Cardiac fibroblast (primary cell): ENCODE measurements around the gene APOE.

Experiments
- DNase-seq, 2 donors: peaks; one replicate each; pipeline versions ENCODE4 v3.0.0 to v3.0.0-alpha.2; 2010; ENCODE audit warnings: low read depth in 2 of 2
- H3K4me3 ChIP-seq, 2 donors: replicated peaks in 1 of 2; 1 replicate in 1 of 2; 2 replicates in 1 of 2; pipeline ENCODE4 v1.5.1; 2011; ENCODE audit warnings: low read depth in 2 of 2, low read length in 2 of 2, mild to moderate bottlenecking in 2 of 2, moderate library complexity in 1 of 2
- CTCF ChIP-seq: IDR thresholded peaks from one replicate; pipeline ENCODE4 v1.5.1; 2011; ENCODE audit warnings: low read depth, mild to moderate bottlenecking, low read length, inconsistent platforms

The APOE gene

GRCh38 chr19:44927746-44928145, 22.1 kb downstream of the APOE start:
- no peak for TF ChIP-seq CTCF
- no peak overlapping the region for H3K4me3 ChIP-seq
- peak; percentile 83 to 94 for DNase-seq

- DNase-seq: no peak
- no peak for TF ChIP-seq CTCF
- no peak overlapping the region for H3K4me3 ChIP-seq
Observed at GRCh38 chr19:44930088-44930487, 24.5 kb downstream of the APOE start.

GRCh38 chr19:44931541-44931940, 25.9 kb downstream of the APOE start:
- TF ChIP-seq CTCF: no peak
- no peak overlapping the region for H3K4me3 ChIP-seq
- no peak for DNase-seq

- H3K4me3 ChIP-seq: no peak overlapping the region
- DNase-seq: peak in 1 of 2 donors; percentile 29
- TF ChIP-seq CTCF: no peak
Observed at GRCh38 chr19:44939668-44940067, 34.1 kb downstream of the APOE start.

GRCh38 chr19:44942067-44942571, 36.5 kb downstream of the APOE start, which contains the start of gene APOC4:
APOC4 (plus strand) TSS chr19:44942237; CDS start chr19:44942278, 41 bp downstream.
- H3K4me3 ChIP-seq: no peak within 1 kb of the TSS
- TF ChIP-seq CTCF: no peak
- DNase-seq: no peak

- no peak for TF ChIP-seq CTCF
- DNase-seq: peak in 1 of 2 donors; percentile 31
- no peak overlapping the region for H3K4me3 ChIP-seq
Observed at GRCh38 chr19:44943801-44944249, 38.2 kb downstream of the APOE start.

- TF ChIP-seq CTCF: no peak
- DNase-seq: no peak
- H3K4me3 ChIP-seq: no peak overlapping the region
Observed at GRCh38 chr19:44947041-44947581, 41.5 kb downstream of the APOE start.
